HTR-8/SVneo (cell line): Measurements from ENCODE around the gene NDP.
A peak's percentile ranks its signal among the peaks of the same experiment; 100 is the strongest.

Experiments
- DNase-seq: peaks from one replicate; pipeline ENCODE4 v3.0.0; 2011; ENCODE audit warnings: low spot score, mixed read lengths; ENCODE audit not compliant: insufficient read length
- FAIRE-seq: peaks from 2 replicates; lab custom pipeline; 2011; peaks lifted over from hg19 to GRCh38; lab: Jason Lieb, UNC

Gene NDP, protein sequence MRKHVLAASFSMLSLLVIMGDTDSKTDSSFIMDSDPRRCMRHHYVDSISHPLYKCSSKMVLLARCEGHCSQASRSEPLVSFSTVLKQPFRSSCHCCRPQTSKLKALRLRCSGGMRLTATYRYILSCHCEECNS

DNA sequence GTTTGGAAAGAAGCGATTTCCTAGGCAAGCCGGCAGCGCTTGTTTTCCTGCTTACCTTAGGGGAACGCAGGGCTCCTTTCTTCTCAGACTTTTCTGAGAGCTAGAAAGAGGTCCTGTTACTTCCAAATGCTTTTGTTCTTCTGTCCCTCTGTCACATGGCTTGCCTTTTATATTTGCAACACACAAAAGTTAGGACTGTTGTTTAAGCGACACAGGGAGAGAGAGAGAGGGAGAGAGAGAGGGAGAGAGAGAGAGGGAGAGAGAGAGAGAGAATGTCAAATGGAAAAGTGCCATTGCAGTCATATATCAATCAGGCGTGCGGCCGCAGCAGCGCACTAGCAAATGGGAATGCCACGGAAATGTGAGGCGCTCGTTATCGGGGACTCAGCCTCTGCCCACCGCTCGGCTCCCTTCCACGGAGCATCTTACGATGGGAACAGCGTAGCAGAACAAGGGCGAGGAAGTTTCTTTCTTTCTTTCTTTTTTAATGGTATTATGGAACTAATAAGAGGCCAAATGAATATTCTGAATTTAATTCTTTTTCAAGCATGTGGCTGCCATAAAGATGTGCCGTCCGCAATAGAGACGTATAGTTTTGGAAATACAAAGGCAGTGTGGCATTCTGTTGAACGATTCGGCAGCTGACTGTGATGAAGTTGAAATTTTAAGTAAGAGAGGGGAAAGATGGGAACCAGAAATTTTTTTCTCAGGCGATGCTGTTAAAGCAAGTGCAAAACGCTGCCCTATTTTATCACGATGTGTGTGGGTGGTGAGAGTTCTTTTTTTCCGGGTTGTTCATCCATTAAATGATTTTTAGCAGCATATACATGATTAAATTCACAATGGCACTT lies at the start of gene NDP:
NDP (minus strand) TSS at position 142 of the 851 bp plus-strand sequence. CDS start 14,745 bp downstream, outside the sequence.
- DNase-seq = no peak

DNA sequence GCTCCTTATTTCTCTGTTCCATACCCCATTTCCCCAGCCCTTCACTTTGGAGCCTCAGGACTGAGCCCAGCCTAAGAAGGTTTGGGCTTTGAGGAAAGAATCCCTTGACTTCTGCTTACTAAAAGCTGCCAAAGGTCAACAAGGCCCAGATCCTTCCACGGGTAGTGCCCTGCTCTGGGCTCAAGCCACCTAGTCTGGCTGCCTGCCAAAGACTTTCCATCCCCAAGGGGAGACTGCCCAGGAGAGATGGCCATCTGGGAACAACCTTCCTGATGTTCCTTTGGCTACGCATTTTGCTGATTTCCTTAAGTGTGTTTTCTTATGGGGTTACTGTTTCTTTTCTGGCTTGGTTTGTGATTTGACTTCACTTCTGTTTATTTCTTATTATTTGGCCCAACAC lies 49.8 kb upstream of the NDP start:
- DNase-seq (no peak), FAIRE-seq (no peak)

More for the DNA sequence above, at the start of gene NDP:
- FAIRE-seq = no peak

DNA sequence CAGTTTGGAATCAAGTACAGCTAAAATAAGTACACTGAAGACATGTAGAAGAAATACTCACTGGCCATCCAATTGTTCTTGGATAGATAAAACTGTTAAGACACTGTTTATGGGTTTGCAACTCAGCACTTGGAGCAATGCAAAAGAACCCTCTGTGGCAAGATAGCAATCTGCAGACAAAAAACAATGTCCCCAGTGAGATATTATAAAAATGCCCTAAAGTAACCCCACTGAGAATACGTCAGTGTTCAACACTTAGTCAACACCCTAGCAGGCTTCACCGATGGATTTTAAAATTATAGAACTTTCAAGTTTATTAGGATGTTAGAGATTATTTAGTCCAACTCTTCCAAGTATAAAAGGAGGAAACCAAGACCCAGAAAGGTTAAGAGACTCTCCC lies 47.5 kb upstream of the NDP start:
- no peak for DNase-seq
- no peak for FAIRE-seq

DNA sequence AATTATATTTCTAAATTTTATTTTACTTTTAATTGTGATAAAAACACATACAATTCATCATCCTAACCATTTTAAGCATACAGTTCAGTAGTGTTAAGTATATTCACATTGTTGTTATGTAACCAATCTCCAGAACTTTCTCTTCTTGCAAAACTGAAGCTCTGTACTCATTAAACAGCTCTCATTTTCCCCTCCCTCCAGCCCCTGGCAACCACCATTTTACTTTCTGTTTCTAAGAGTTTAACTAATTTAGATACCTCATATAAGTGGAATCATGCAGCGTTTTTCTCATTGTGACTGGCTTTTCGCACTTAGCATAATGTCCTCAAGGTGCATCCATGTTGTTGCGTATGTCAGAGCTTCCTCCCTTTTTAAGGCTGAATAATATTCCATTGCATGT lies 46.7 kb upstream of the NDP start:
- FAIRE-seq (no peak), DNase-seq (no peak)

DNA sequence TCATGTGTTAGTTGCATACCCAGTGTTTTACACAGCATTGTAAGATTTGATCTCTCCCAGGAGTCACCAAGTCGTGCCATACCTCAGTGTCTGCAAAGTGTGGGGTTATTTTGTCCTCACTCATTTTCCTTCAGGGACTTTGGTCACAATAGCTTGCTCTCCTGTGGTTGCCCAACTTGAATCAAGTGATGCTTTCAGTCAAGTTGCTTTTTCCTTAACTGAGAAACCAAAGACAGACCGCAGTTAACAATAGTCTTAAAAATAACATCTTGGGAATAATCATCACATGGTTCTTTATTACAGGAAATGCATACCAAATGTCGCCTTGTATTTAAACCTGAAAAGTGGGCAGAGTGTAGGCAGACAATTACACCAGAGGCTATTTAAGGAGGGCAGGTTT lies 44.5 kb upstream of the NDP start:
- DNase-seq (no peak), FAIRE-seq (no peak)

DNA sequence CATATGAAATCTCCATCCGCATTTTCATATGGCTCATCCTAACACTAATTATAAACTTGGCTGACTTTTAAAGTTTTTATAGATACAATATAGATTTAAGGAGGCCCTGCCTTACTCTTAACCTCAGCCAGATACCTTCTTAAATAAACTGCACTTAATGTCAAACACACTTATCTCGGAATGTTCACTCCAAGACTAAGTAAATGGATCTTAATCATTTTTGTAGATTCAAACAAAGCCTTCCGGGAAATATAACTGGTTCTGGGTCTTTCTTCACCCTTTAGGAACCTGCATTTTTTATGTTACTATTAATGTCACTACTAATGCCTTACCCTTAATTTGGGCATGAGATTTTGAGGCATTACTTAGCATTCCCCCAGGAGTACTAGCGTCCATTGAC lies 43.7 kb upstream of the NDP start:
- DNase-seq (no peak), FAIRE-seq (no peak)

DNA sequence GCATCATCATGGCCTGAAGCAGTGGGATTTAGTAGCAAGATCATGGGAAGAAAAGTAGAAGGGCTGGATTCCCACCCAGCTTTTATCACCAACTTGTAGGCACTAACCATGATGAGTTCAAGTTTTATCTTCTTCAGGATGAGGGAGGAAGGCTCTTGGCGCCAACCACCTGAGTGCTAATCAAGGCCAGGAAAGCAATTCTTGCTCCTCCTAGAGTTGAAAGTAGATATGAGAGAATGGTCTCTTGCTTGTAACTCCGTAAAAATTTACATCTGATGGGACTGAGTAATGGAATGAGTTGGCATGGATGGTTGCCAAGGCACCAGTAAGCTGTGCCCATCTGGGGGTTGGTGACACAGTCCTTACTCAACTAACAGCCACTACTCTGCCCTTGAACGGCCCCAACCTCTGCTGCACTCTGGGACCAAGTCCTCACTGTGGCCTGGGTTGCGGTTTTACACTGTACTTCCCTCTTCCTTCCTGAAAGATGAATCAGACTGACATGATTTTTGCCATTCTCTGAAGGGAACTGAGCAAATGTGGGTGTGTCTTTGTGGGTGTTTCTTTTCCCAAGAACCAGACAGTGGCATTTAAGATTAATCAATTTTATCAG lies 39.4 kb upstream of the NDP start:
- FAIRE-seq (peak; percentile 94), DNase-seq (peak; percentile 48)

DNA sequence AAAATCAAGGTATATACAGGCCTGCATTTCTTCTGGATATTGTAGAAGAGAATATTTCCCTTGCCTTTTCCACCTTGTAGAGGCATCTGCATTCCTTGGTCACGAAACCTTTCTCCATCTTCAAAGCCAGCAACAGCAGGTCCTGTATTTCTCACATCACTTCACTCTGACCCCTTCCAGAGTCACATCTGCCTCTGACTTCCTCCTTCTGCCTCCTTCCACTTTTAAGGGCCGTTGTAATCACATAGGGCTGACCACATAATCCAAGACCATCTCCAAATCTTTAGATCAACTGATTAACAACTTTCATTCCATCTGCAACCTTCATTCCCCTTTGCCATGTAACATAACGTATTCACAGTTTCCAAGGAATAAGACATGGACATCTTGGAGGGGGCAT lies 38.3 kb upstream of the NDP start:
- DNase-seq (no peak), FAIRE-seq (no peak)

DNA sequence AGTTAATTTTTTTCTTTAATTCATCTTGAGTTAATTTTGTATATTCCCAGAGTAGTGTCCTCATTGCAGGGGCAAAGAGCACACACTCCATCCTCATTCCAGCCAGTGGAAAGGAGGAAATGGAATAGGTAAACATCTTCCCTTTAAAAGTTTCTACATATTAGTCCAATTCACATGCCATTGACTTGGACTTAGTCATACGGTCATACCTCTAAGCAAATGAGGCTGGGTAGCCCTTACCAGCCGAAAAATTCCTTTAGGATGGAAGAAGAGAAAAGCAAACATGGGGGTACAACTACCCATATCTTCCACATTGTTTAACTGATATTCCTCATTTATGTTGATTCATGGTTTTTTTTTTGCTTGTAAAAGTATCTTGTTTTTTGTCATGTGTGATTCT lies 37.4 kb upstream of the NDP start:
- no peak for DNase-seq
- FAIRE-seq = no peak

DNA sequence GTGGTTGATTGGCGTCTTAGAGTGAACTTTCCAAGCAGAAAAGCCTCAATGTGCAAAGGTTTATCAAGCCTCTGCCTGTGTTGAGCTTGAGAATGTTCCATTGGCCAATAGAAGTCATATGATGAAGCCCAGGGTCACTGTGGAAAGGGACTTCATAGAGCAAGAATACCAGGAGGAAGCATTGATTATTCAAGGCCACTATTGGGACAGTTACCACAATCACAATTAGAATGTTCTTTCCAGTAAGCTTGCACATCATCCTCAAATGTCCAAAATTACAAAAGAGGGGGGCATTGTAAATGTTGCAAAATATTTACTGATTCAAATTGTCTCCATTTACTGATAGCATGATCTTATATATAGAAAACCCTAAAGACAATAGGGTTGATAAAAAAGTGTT lies 32.9 kb upstream of the NDP start:
- no peak for DNase-seq
- FAIRE-seq = no peak

DNA sequence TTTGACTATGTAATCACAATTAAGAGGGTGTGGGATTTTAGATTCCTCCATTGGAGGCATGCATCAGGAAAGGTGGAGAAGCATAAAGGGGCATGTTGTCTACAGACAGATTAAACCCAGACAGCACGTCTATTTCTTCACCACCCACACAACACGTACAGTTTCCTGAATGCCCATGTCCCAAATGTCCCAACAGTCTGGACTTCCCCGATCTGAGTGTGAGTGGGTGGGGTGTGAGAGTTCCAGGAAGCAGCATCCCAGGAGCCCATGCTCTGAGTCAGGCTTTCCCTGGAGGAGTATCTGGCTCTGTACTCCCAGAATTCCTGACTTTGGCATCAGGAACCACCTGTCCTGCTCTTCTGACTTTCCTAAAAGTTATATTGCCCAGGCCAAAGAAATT lies 30.8 kb upstream of the NDP start:
- FAIRE-seq (no peak), DNase-seq (no peak)

DNA sequence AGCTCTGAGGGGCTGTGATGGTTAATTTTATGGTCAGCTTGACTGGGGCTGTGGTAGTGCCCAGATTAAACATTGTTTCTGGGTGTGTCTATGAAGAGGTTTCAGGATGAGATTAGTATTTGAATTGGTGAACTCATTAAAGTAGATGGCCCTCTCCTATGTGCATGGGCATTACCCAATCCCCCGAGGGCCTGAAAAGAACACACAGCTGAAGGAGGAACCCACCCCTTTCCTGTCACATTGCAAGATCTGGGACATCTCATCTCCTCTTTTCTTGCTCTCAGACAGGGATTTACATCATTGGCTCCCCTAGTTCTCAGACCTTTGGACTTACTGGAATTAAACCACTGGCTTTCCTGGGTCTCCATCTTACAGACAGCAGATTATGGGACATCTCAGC lies 29.4 kb upstream of the NDP start:
- no peak for DNase-seq
- no peak for FAIRE-seq

DNA sequence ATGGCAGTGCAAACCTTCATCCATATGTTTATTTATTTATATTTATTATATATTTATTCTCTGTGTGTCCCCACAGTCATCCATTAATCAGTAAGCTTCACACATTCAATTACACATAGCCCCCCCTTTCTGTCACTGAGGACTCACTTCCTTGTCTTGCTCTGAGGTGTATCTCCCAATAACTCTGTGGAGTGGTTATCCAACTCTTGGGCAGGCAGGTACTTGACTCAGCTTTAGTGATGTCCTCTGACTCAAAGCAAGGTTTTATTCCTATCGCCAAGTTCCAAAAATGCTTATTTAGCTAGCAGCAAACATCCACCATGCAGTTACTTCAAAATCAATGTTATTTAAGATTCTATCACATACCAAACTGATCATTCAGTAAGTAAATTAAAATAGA lies 25.2 kb upstream of the NDP start:
- no peak for DNase-seq
- no peak for FAIRE-seq

DNA sequence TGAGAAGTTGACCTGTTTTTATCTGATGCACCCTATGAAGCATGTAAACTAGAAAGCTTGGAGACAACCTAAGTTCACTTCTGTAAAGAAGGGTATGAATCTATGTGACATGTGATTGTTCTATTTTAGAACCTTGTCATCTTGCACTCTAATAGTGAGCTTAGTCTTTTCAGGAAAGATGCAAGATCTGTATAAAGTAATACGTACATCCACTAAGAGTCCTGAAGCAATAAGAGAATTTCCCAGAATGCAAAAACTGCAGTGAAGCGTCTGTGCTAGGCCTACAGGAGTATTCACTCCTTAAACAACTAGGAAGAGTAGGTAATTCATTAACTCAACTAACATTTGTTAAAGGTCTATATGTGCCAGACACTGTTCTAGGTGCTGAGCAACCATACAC lies 23.3 kb upstream of the NDP start:
- DNase-seq (no peak), FAIRE-seq (no peak)

DNA sequence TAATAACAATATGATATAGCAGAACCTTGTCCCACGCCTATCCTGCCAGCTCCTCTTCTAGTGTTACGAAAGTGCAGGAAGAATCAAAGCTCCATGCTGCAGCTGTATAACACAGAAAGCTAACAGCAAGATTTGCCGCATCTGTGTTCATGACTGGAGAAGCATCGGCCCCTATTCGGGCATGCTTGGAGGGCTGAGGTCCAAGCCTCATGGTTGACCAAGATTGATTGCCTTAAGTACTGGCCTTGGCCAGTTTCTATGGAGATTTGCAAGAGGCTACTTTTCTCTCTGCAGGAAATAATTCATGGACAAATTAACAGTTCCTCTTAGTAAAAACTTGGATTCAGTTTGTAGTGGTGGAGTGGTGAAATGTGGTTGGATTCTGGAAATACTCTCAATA lies 12.9 kb upstream of the NDP start:
- DNase-seq (no peak), FAIRE-seq (no peak)

DNA sequence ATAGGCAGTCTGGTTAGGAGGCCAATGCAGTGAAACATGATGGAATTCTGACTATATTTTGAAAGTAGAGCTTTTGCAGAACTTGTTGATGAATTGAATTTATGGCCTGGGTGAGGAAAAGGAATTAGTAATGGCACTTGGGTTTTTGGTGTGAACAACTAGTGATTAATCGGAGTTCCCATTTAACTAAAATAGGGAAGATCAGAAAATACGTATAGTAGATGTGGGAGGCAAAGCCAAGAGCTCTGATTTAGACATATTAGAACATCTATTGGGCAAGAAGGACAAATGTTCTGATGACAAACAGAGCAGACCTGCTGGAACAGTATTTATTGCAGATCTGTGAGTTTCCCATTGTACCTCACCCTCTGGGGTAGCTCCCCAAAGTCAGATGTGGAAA lies 12.3 kb upstream of the NDP start:
- DNase-seq (no peak), FAIRE-seq (no peak)

DNA sequence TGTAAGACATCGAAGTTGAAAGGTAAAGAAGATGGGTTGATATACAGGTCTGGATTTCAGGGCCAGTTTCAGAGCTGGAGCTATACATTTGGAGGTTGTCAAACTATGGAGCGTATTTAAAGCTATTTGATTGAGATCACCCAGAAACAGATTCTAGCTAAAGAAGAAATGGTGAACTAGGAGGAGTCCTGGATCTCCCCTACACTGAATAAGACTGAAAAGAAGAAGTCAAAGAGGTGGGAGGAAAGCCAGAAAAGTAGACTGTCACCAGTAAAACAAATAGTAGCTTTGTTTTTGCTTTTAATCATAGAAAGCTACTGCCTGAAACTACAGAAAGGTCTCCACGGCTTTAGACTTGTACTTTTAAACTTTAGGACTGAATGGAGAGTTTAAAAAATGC lies 5.0 kb upstream of the NDP start:
- FAIRE-seq (no peak), DNase-seq (no peak)

DNA sequence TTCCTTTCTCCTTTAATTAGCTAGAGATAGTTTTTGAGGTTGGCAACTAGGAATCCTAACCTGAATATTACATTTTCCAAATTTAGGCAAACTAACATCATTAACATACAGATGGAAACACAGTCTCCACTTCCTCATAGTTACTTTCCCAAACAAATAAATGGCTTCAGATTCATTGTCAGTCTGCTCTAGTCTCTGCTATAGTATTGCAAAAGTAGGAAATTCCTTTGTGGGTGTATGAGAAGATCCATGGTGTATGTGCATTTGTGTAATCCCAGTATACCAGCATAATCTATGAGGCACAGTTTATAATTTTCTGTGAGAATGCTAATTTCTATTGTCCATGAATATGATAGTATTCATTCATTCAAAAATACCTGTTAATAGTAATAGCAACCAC lies 3.0 kb upstream of the NDP start:
- DNase-seq = no peak

DNA sequence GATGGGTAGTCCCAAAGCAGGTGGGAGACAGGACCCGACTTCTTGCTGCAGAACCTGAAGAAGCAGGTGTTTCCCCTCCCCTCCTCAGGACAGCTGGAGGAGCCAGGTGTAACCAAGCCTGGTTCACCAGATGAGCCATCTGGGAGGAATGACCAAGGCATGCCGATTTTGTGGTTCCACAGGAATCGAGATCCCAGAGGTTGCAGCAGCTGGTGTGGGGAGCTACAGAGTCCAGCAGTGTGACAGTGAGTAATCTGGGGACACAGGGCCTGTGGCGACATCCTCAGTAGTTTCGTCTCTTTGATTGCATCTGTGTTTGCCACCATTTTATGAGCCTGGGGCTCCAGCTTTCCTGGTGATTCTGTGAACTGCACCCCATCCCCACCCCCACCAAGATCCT lies 2.6 kb upstream of the NDP start:
- no peak for FAIRE-seq
- DNase-seq = no peak

More for the DNA sequence above, 3.0 kb upstream of the NDP start:
- no peak for FAIRE-seq

DNA sequence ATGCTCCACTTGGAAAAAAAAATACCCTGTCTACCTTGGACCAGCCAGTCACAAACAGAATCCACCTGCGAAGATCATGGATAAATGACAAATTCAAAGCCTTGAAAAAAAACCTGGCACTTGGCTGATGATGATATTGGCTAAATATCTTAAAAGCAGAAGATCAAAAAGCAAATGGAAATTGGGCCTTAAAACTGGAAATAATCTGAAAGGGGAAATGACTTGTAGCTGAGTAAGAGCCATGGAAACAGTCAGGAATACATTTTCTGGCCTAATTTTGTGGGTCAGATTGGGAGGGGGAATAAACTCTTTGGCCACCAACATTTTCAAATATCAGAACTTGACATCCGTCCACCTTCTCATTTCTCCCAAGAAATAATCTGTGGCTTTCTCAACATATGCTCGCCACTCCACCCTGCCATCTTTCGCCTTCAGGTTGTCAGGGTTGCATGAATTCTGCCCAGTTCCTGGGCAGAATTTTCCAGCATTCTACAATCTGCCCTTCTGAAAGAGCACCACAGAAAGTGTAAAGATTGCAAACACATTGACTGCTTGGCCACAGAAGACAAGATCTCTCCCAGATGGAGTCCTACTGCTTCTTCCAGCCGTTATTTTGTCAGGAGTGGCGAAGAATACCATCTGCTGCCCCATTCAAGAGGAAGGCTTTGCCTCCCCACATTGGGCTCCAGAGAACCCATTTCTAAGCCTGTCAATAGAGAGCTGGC lies 1.7 kb upstream of the NDP start:
- FAIRE-seq (no peak), DNase-seq (no peak)

DNA sequence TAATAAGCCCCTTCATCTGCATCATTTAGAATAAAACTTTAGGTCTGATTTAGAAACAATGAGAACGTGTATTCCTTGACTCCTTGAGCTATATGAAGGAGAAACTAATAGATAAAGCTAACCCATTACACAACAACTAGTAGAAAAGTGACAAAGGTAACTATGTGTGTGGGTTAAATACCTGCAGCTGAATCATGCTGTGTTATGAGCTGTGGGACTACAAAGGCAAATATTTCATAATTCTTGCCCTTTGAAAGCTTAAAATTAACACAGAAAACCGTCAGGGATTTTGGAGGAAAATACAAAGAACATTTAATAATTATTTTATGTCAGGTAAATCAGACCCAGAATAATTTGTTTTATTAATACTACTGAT lies 898 bp upstream of the NDP start:
- FAIRE-seq = no peak
- no peak for DNase-seq
